ENCODE results near the gene YBEY. TPM values are rescaled to one million over a fixed set of nuclear protein-coding genes. Genes with fewer than 3 reads are reported as not detected.

Gene YBEY
- total RNA-seq, 2 experiments from 2014 or later = 14.9 to 16.2 TPM

- peak overlapping the region; percentile 66 for H3K27ac Mint-ChIP-seq
- no peaks in the 10 kb centered on the region for H3K9me3 Mint-ChIP-seq
- intact Hi-C loops (cut with micrococcal nuclease) = no loop called here
- peak; percentile 83 for DNase-seq
- ATAC-seq = peak; percentile 78
- ChIA-PET POLR2A (interaction anchor here (1.0 to 2.1 kb wide), 3 partner anchors 8 to 95 kb away, joined by 3 to 6 read pairs (median 5); no protein-coding TSS in a partner anchor), CTCF (no interaction called here)
- no peaks in the 10 kb centered on the region for H3K27me3 Mint-ChIP-seq
- H3K4me3 Mint-ChIP-seq = peak overlapping the region; percentile 91
- H3K4me1 Mint-ChIP-seq (ENCODE audit: low read depth) = peaks cover 33% of the 10 kb centered on the region
- no peak for TF ChIP-seq CTCF (IDR thresholded peaks at IDR 0.05)
- H3K36me3 Mint-ChIP-seq (ENCODE audit: low read depth) = peaks cover 48% of the 10 kb centered on the region
These were observed 38.4 kb downstream of the YBEY start for GRCh38 chr21:46324390-46325072.

- peaks cover 32% of the 10 kb centered on the region for H3K4me1 Mint-ChIP-seq (ENCODE audit: low read depth)
- peak overlapping the region; percentile 91 for H3K4me3 Mint-ChIP-seq
- intact Hi-C loops (cut with micrococcal nuclease) = no loop called here
- no peaks in the 10 kb centered on the region for H3K27me3 Mint-ChIP-seq
- ATAC-seq (no peak), DNase-seq (peak; percentile 43)
- no peaks in the 10 kb centered on the region for H3K9me3 Mint-ChIP-seq
- peak overlapping the region; percentile 66 for H3K27ac Mint-ChIP-seq
- POLR2A ChIA-PET = interaction anchor here (0.6 to 1.3 kb wide), 5 partner anchors 9 to 303 kb away, joined by 3 to 4 read pairs (median 3); no protein-coding TSS in a partner anchor
- CTCF ChIA-PET = interaction anchor here (1.0 to 1.5 kb wide), 5 partner anchors 40 to 182 kb away, joined by 3 to 7 read pairs (median 3); no protein-coding TSS in a partner anchor
- TF ChIP-seq CTCF (IDR thresholded peaks at IDR 0.05) = no peak
- peaks cover 48% of the 10 kb centered on the region for H3K36me3 Mint-ChIP-seq (ENCODE audit: low read depth)
These were observed 39.2 kb downstream of the YBEY start for GRCh38 chr21:46325073-46325912.

- Mint-ChIP-seq H3K27ac (no peak overlapping the region), H3K27me3 (no peaks in the 10 kb centered on the region), H3K36me3 (ENCODE audit: low read depth) (peaks cover 44% of the 10 kb centered on the region), H3K9me3 (no peaks in the 10 kb centered on the region), H3K4me1 (ENCODE audit: low read depth) (peaks cover 25% of the 10 kb centered on the region), H3K4me3 (peak overlapping the region; percentile 20)
- intact Hi-C loops (cut with micrococcal nuclease) = no loop called here
- no peak for DNase-seq
- CTCF ChIA-PET = interaction anchor here (1.0 to 1.5 kb wide), 5 partner anchors 41 to 183 kb away, joined by 3 to 7 read pairs (median 3); no protein-coding TSS in a partner anchor
- TF ChIP-seq CTCF (IDR thresholded peaks at IDR 0.05) = no peak
- POLR2A ChIA-PET = interaction anchor here (1.3 kb wide), 1 partner anchor 9 kb away, joined by 3 read pairs; no protein-coding TSS in a partner anchor
- ATAC-seq = no peak
These were observed 40.1 kb downstream of the YBEY start for GRCh38 chr21:46326110-46326703.

- H3K4me3 Mint-ChIP-seq = no peak overlapping the region
- ATAC-seq = no peak
- DNase-seq = no peak
- intact Hi-C loops (cut with micrococcal nuclease) = no loop called here
- peaks cover 14% of the 10 kb centered on the region for H3K4me1 Mint-ChIP-seq (ENCODE audit: low read depth)
- H3K27me3 Mint-ChIP-seq = no peaks in the 10 kb centered on the region
- no peaks in the 10 kb centered on the region for H3K9me3 Mint-ChIP-seq
- H3K36me3 Mint-ChIP-seq (ENCODE audit: low read depth) = peaks cover 28% of the 10 kb centered on the region
- H3K27ac Mint-ChIP-seq = no peak overlapping the region
- no peak for TF ChIP-seq CTCF (IDR thresholded peaks at IDR 0.05)
- ChIA-PET POLR2A (no interaction called here), CTCF (no interaction called here)
These were observed 41.6 kb downstream of the YBEY start for GRCh38 chr21:46327711-46328110.

All from activated CD8-positive, alpha-beta T cell treated with anti-CD3 and anti-CD28 coated beads for 36 hours (primary cell).